Endothelial cell (in vitro differentiated cells): ENCODE data around the gene TENT5C. TPM values are rescaled to one million over a fixed set of nuclear protein-coding genes. Genes with fewer than 3 reads are reported as not detected.

ENCODE experiments used
- DNase-seq: peaks from one replicate; pipeline ENCODE4 v3.0.0; 2021; ENCODE audit warnings: low spot score
- H3K27ac Mint-ChIP-seq: one replicate; pipeline ENCODE4 v1.8.0; 2021; ENCODE audit warnings: mixed read lengths, inconsistent platforms; ENCODE audit not compliant: unreplicated experiment
- H3K27me3 Mint-ChIP-seq: one replicate; pipeline ENCODE4 v1.8.0; 2021; ENCODE audit warnings: mild to moderate bottlenecking, moderate library complexity, mixed read lengths, inconsistent platforms; ENCODE audit not compliant: unreplicated experiment
- H3K36me3 Mint-ChIP-seq: one replicate; pipeline ENCODE4 v1.8.0; 2021; ENCODE audit warnings: mild to moderate bottlenecking, low read depth, mixed read lengths, inconsistent platforms; ENCODE audit not compliant: unreplicated experiment
- H3K4me1 Mint-ChIP-seq: one replicate; pipeline ENCODE4 v1.8.0; 2021; ENCODE audit warnings: mild to moderate bottlenecking, mixed read lengths, inconsistent platforms; ENCODE audit not compliant: unreplicated experiment
- H3K4me3 Mint-ChIP-seq: one replicate; pipeline ENCODE4 v1.8.0; 2021; ENCODE audit warnings: mild to moderate bottlenecking, mixed read lengths, inconsistent platforms; ENCODE audit not compliant: unreplicated experiment
- H3K9me3 Mint-ChIP-seq: one replicate; pipeline ENCODE4 v1.8.0; 2021; ENCODE audit warnings: mixed read lengths, inconsistent platforms; ENCODE audit not compliant: unreplicated experiment
- CTCF ChIP-seq: fragments of 200-600 bp; sonication (generic); IDR thresholded peaks from one replicate; pipeline ENCODE4 v1.5.0; 2021; ENCODE audit warnings: antibody characterized with exemption; ENCODE audit not compliant: unreplicated experiment
- total RNA-seq: library from RNA; stranded (reverse); fragmentation: NEBNext Ultra II Directional; extraction: Animal tissue kit (Norgen Biotek cat#: 25700); gene quantifications from one replicate; pipeline ENCODE4 v1.2.1, GENCODE V29; 2021; ENCODE audit not compliant: unreplicated experiment

TENT5C gene
- total RNA-seq, 1 donor from 2014 or later = 0.05 TPM

- TF ChIP-seq CTCF = no peak
- H3K9me3 Mint-ChIP-seq = no peaks in the 10 kb centered on the region
- H3K27ac Mint-ChIP-seq = no peak overlapping the region
- no peaks in the 10 kb centered on the region for H3K4me1 Mint-ChIP-seq
- no peak for DNase-seq
- H3K27me3 Mint-ChIP-seq = peaks cover 2% of the 10 kb centered on the region
- no peak overlapping the region for H3K4me3 Mint-ChIP-seq
- H3K36me3 Mint-ChIP-seq = no peaks in the 10 kb centered on the region
Measured at GRCh38 chr1:117621316-117621715, 15.5 kb downstream of the TENT5C start.

- no peak for DNase-seq
- Mint-ChIP-seq H3K4me3 (no peak overlapping the region), H3K27ac (no peak overlapping the region), H3K9me3 (no peaks in the 10 kb centered on the region), H3K27me3 (peaks cover 2% of the 10 kb centered on the region), H3K36me3 (no peaks in the 10 kb centered on the region), H3K4me1 (no peaks in the 10 kb centered on the region)
- TF ChIP-seq CTCF = no peak
Measured at GRCh38 chr1:117622726-117623125, 16.9 kb downstream of the TENT5C start.

- H3K4me3 Mint-ChIP-seq = no peak overlapping the region
- H3K9me3 Mint-ChIP-seq = no peaks in the 10 kb centered on the region
- peaks cover 2% of the 10 kb centered on the region for H3K27me3 Mint-ChIP-seq
- no peak for TF ChIP-seq CTCF
- H3K4me1 Mint-ChIP-seq = no peaks in the 10 kb centered on the region
- DNase-seq = no peak
- H3K27ac Mint-ChIP-seq = no peak overlapping the region
- H3K36me3 Mint-ChIP-seq = no peaks in the 10 kb centered on the region
Measured at GRCh38 chr1:117623141-117623540, 17.3 kb downstream of the TENT5C start.

- H3K4me3 Mint-ChIP-seq = no peak overlapping the region
- no peaks in the 10 kb centered on the region for H3K9me3 Mint-ChIP-seq
- H3K4me1 Mint-ChIP-seq = no peaks in the 10 kb centered on the region
- peaks cover 2% of the 10 kb centered on the region for H3K27me3 Mint-ChIP-seq
- no peak overlapping the region for H3K27ac Mint-ChIP-seq
- DNase-seq = no peak
- H3K36me3 Mint-ChIP-seq = no peaks in the 10 kb centered on the region
- TF ChIP-seq CTCF = no peak
Measured at GRCh38 chr1:117623698-117624097, 17.9 kb downstream of the TENT5C start.

- H3K27me3 Mint-ChIP-seq = no peaks in the 10 kb centered on the region
- H3K4me3 Mint-ChIP-seq = no peak overlapping the region
- no peak for TF ChIP-seq CTCF
- H3K27ac Mint-ChIP-seq = no peak overlapping the region
- H3K9me3 Mint-ChIP-seq = no peaks in the 10 kb centered on the region
- H3K36me3 Mint-ChIP-seq = no peaks in the 10 kb centered on the region
- no peak for DNase-seq
- H3K4me1 Mint-ChIP-seq = peaks cover 3% of the 10 kb centered on the region
Measured at GRCh38 chr1:117627546-117628130, 21.8 kb downstream of the TENT5C start.
